Uterus (tissue), 2 donors: Measurements from ENCODE around the gene PLOD2.

Experiments
- POLR2A ChIP-seq, 2 donors: fragments of 450-650 bp; IDR thresholded peaks; one replicate each; pipeline ENCODE4 v1.6.1; 2016; ENCODE audit warnings: antibody characterized with exemption in 2 of 2, mild to moderate bottlenecking in 1 of 2, moderate library complexity in 1 of 2
- TF ChIP-seq, protein P1 (sequence below), 4 experiments: fragments of 200-600 bp in 2 of 4; fragments of 450-650 bp in 2 of 4; sonication (generic) in 2 of 4; IDR thresholded peaks; one replicate each; pipeline ENCODE4 v1.5.1; 2016 to 2019; ENCODE audit warnings: antibody characterized with exemption in 4 of 4, mild to moderate bottlenecking in 2 of 4, moderate library complexity in 1 of 4

DNA sequence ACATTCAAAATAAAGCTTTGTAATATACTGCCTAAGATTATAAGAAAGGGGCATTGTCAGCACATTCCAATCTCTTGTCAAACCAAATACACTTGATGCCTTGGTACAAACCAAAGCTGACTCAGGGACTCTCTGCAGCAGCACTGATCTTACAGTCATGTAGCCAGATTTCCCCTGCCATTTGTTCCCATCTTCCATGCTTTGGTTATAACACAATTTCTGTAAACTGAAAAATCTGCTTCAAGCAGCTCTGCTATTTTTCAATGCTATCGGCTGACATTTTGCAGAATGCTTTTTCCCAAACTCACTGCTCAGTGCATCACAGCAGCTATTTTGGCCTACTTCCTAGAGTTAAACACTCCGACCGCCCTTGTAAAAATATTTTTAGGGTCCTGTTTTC is 18.2 kb downstream of the PLOD2 start:
- TF ChIP-seq, protein P1, sequence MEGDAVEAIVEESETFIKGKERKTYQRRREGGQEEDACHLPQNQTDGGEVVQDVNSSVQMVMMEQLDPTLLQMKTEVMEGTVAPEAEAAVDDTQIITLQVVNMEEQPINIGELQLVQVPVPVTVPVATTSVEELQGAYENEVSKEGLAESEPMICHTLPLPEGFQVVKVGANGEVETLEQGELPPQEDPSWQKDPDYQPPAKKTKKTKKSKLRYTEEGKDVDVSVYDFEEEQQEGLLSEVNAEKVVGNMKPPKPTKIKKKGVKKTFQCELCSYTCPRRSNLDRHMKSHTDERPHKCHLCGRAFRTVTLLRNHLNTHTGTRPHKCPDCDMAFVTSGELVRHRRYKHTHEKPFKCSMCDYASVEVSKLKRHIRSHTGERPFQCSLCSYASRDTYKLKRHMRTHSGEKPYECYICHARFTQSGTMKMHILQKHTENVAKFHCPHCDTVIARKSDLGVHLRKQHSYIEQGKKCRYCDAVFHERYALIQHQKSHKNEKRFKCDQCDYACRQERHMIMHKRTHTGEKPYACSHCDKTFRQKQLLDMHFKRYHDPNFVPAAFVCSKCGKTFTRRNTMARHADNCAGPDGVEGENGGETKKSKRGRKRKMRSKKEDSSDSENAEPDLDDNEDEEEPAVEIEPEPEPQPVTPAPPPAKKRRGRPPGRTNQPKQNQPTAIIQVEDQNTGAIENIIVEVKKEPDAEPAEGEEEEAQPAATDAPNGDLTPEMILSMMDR (IDR thresholded peaks at IDR 0.05): no peak
- TF ChIP-seq POLR2A (IDR thresholded peaks at IDR 0.05): no peak
